HK-2 (cell line): ENCODE results near the gene PPP1R9A.
A peak's percentile ranks its signal among the peaks of the same experiment; 100 is the strongest.

ENCODE experiments used
- DNase-seq: peaks from one replicate; pipeline ENCODE4 v3.0.0-alpha.2; 2018; ENCODE audit not compliant: unreplicated experiment

The PPP1R9A gene

DNA sequence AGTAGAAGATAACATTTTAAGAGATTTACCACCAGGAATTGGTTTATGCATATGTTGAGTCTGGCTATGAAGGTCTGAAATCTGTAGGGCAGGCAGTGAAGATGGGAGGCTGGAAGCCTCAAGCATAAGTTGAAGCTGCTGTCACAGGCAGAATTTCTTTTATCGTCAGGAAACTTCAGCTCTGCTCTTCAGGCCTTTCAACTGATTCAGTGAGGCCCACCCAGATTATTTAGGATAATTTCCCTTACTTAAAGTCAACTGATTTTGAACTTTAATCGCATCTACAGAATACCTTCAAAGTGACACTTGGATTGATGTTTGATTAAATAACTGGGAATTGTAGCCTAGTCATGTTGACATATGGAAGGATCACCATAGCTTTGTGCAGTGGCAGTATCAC is 190.5 kb downstream of the PPP1R9A start:
- no peak for DNase-seq

GRCh38 chr7:95099106-95099505 is 191.7 kb downstream of the PPP1R9A start:
- DNase-seq, result no peak

- DNase-seq, result no peak
Observed at GRCh38 chr7:95101422-95101821, 194.0 kb downstream of the PPP1R9A start.

- DNase-seq, result no peak
Observed at GRCh38 chr7:95102662-95103061, 195.3 kb downstream of the PPP1R9A start.

- DNase-seq, result peak; percentile 38
Observed at GRCh38 chr7:95104739-95105138, 197.3 kb downstream of the PPP1R9A start.

- no peak for DNase-seq
Observed at GRCh38 chr7:95105627-95106026, 198.2 kb downstream of the PPP1R9A start.

GRCh38 chr7:95106401-95106800 is 199.0 kb downstream of the PPP1R9A start:
- DNase-seq, result no peak

GRCh38 chr7:95110707-95111106 is 203.3 kb downstream of the PPP1R9A start:
- DNase-seq, result no peak

GRCh38 chr7:95113590-95113989 is 206.2 kb downstream of the PPP1R9A start:
- DNase-seq, result no peak

DNA sequence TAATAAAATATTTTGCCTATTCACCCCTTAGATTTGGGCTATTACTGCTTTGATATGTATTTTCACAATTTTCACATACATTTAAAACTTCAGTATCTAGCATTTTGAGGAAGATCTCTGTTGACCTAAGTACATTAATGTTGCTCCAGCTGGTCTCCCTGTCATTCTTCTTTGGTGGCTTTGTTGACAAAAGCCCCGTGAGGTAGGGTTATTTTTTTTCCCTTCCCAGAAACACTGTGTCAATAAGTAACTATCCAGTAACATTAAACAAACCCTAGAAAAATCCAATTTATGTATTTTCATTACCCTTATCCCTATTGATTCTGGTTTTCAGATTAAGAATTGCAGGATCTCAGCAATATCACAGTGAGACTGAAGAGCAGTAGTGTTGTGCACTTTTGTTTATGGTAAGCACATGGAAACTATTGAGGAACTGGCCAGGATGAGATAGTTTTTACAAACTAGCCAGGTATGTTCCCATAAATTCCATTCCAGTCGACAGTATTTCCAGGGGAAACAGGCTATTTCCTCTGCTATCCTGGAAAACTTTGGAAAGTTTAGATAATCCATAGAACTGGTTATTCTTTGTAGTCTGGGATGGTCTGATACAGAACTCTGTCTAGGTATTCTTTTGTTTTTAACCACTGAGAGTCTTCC is 218.8 kb downstream of the PPP1R9A start:
- no peak for DNase-seq

DNA sequence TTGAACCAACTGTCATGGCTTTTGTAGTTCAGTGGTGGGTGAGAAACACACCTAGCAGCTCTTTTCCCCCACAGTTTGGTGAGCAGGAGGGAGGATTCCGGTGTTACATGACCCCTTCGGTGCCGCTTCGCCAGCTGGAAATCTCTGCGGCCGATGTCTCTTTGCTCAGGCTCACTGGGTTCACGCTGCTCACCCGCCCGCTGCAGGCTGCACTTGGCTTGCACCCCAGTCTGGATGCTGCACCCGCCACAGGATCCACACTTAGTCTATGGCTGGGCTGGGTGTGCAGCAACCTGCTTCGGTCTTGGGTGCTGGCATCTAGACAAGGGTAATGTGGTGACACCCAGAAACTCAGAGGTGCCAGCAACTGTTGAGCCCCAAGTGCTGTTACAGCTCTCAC is 225.1 kb downstream of the PPP1R9A start:
- DNase-seq, result no peak

GRCh38 chr7:95139922-95140321 is 232.5 kb downstream of the PPP1R9A start:
- DNase-seq, result no peak

- DNase-seq, result no peak
Observed at GRCh38 chr7:95141755-95142154, 234.4 kb downstream of the PPP1R9A start.

DNA sequence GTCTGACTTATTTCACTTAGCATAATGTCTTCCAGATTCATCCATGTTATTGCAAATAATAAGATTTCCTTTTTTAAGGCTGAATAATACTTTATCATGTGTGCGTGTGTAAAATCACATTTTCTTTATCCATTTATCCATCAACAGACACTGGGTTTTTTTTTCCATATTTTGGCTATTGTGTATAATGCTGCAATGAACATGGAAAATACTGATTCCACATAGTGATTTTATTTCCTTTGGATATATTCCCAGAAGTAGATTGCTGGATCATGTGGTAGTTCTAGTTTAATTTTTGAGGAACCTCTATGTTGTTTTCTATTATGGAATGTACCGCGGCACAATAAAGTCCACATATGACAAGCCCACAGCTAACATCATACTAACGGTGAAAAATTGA is 236.9 kb downstream of the PPP1R9A start:
- DNase-seq, result no peak

GRCh38 chr7:95155965-95156364 is 248.6 kb downstream of the PPP1R9A start:
- DNase-seq, result no peak

DNA sequence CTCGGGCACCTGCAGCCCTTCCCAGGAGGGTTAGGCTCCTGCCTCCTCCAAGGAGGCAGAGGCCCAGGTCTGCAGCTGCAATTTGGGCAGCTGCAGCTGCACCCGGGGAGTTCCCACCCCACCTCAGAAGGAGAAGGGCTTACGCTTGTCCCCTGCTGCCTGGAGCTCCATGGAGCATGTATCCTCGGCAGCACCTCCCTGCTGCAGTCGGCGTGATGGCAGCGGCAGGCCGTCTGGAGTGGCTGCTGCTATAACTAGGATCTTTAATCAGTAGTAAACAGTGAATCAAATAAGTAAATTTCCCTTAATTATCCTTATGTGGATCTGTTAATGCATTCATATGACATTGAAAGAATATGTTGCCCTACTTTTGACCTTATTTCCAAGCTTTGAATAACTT is 250.0 kb downstream of the PPP1R9A start:
- DNase-seq, result no peak

GRCh38 chr7:95169678-95170077 is 262.3 kb downstream of the PPP1R9A start:
- DNase-seq, result no peak

GRCh38 chr7:95172420-95172819 is 265.0 kb downstream of the PPP1R9A start:
- DNase-seq, result no peak

DNA sequence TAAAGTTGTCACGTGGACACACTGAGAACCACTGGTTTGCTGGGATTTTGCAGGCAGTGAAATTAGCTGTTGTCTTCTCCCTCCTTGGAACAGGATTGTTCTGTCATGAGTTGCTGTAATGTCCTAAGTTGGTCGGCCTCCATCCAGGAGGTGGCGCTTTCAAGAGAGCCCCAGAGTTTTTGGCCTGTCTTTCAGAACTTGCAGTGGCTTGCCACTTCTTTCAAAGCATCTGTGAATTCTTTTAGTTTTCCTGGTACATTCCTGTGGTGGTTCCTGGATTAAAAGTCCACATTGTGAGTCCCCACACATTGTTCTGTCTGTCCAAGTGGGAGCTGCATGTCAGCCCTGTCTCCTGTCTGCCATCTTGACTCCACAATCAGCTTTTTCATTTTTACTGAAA is 283.1 kb downstream of the PPP1R9A start:
- no peak for DNase-seq

- DNase-seq, result no peak
Observed at GRCh38 chr7:95191795-95192194, 284.4 kb downstream of the PPP1R9A start.

GRCh38 chr7:95198863-95199262 is 291.5 kb downstream of the PPP1R9A start:
- DNase-seq, result no peak

DNA sequence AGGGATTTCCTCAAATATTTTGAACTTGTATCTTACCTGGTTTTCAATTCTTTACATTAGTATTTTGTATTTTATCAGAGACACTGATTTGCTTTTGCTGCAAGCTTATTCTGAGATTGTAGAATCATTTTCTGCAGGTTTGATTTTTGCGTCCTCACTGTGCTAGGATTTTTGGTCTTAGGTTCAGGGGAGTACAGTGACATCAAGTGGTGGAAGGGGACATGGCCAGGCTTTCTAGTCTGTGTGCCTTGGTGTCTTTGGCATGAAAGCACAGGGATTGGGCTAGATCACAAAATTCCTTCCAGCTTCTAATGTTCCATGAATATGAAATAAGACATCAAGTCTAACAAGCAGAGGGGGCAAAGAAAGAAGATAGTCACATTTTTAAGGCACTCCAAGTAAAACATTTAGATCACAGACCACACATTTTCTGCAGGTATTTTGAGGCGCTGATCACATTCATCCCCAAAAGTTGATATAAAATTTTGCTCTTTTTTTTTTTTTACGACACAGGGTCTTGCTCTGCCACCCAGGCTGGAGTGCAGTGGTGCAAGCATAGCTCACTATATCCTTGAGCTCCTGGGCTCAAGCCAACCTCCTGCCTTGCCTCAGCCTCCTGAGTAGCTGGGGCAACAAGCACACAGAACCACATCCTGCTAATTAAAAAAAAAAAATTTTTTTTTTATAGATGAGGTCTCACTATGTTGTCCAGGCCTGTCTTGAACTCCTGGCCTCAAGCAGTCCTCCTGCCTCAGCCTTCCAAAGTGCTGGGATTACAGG is 292.6 kb downstream of the PPP1R9A start:
- peak; percentile 35 for DNase-seq

GRCh38 chr7:95200741-95201140 is 293.3 kb downstream of the PPP1R9A start:
- no peak for DNase-seq

GRCh38 chr7:95201727-95202126 is 294.3 kb downstream of the PPP1R9A start:
- no peak for DNase-seq
